ENCODE measurements around the gene ELMO1.

ELMO1 gene

GRCh38 chr7:37104822-37105518 is 343.7 kb downstream of the ELMO1 start:
- DNase-seq (ENCODE audit: insufficient read length, low spot score) (no peak), FAIRE-seq (no peak)

GRCh38 chr7:37102518-37103137 is 346.0 kb downstream of the ELMO1 start:
- no peak for TF ChIP-seq CTCF (IDR thresholded peaks at IDR 0.05; ENCODE audit: insufficient read depth, missing control alignments)
- no peak for FAIRE-seq
- no peak for DNase-seq (ENCODE audit: insufficient read length, low spot score)

More at GRCh38 chr7:37104822-37105518, 343.7 kb downstream of the ELMO1 start:
- TF ChIP-seq CTCF (IDR thresholded peaks at IDR 0.05; ENCODE audit: insufficient read depth, missing control alignments) = no peak

- no peak for DNase-seq (ENCODE audit: insufficient read length, low spot score)
- no peak for FAIRE-seq
- no peak for TF ChIP-seq CTCF (IDR thresholded peaks at IDR 0.05; ENCODE audit: insufficient read depth, missing control alignments)
Measured at GRCh38 chr7:37100735-37101331, 347.8 kb downstream of the ELMO1 start.

DNA sequence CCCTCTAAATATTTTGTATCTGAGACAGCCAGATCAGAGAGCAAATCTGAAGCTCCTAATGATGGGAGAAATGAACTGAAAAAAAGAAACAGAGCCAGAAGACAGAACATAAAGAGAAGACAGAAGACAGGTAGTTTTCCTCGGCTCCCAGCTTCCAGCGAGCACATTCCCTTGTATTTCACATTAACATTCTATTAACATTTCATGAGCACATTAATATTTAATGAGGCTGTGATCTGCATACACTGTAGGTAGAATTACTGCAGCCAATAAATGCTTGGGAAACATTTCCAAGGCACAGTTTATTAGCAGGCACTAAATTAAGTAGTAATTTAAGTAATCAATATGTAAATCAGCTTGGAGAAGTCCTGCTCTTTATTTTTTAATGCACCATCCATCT is 349.9 kb downstream of the ELMO1 start:
- no peak for TF ChIP-seq CTCF (IDR thresholded peaks at IDR 0.05; ENCODE audit: insufficient read depth, missing control alignments)
- no peak for FAIRE-seq
- no peak for DNase-seq (ENCODE audit: insufficient read length, low spot score)

DNA sequence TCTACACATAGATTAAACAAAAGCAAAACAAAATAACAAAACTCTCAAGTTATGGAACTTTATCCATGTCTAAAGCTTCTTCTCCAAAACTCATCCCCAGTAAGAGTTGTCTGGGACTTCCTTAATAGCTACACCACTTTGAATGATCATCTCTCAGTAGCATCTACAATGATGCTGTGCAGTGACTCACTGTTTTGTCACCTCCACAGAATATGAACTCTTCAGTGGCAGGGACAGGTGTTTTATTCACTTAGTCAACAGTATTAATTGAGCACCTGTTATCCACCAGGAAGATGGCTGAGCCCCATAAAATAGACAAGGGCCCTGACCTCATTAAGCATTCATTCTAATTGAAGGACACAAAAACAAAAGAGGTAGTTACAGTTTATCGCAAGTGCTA is 350.7 kb downstream of the ELMO1 start:
- FAIRE-seq (no peak), DNase-seq (ENCODE audit: insufficient read length, low spot score) (no peak)
- no peak for TF ChIP-seq CTCF (IDR thresholded peaks at IDR 0.05; ENCODE audit: insufficient read depth, missing control alignments)

DNA sequence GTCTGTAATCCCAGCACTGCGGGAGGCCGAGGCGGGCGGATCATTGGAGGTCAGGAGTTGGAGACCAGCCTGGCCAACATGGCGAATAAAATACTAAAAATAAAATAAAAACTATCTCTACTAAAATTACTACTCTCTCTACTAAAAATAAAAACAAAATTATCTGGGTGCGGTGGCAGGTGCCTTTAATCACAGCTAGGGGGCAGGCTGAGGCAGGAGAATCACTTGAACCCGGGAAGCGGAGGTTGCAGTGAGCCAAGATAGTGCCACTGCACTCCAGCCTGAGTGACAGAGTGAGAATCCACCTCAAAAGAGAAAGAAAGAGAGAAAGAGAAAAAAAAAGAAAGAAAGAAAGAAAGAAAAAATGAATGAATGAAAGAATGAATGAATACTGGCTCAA is 351.4 kb downstream of the ELMO1 start:
- no peak for DNase-seq (ENCODE audit: insufficient read length, low spot score)
- TF ChIP-seq CTCF (IDR thresholded peaks at IDR 0.05; ENCODE audit: insufficient read depth, missing control alignments) = no peak
- FAIRE-seq = no peak

DNA sequence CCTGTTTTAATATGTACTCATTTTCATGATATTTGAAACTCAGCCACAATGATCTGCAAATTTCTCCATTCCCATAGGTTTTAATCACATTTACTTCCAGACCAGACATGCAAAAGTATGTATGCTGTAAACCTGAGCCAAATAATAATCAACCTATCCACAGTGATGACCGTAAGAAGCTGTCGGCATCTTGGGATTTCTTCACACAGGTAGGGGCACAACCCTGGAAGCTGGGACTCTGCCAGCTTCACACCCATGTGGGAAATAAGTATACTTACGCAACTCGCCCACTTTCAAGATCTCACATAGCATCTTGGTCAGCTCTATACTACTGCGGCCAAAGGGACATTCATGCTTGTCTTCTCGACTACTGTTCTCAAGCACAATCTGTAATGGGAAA is 352.3 kb downstream of the ELMO1 start:
- DNase-seq (ENCODE audit: insufficient read length, low spot score) (no peak), FAIRE-seq (no peak)
- TF ChIP-seq CTCF (IDR thresholded peaks at IDR 0.05; ENCODE audit: insufficient read depth, missing control alignments) = no peak
